ENCODE data around the gene OR10AD1. TPM values are rescaled to one million over a fixed set of nuclear protein-coding genes. Genes with fewer than 3 reads are reported as not detected.

The OR10AD1 gene
- polyA plus RNA-seq, 1 donor (not counting 4 experiments of a cell fraction or from before 2014, with no cell fraction given) = not detected

GRCh38 chr12:48202766-48203165 is 326 bp downstream of the OR10AD1 start:
- Histone ChIP-seq H3K79me2 (ENCODE audit: control insufficient read depth, insufficient read depth, low read length) (no peaks in the 10 kb centered on the region), H3K4me2 (ENCODE audit: control insufficient read depth, extremely low read depth, insufficient read depth, low read depth, low read length) (no peak overlapping the region), H3K4me1 (ENCODE audit: control insufficient read depth, extremely low read depth, insufficient read depth, low read length) (no peaks in the 10 kb centered on the region), H3K9me3 (ENCODE audit: control insufficient read depth, low read depth, low read length) (no peaks in the 10 kb centered on the region), H3K27ac (ENCODE audit: control insufficient read depth, insufficient read depth, low read length) (no peak overlapping the region), H3K4me3 (ENCODE audit: control insufficient read depth in 2 of 3, extremely low read depth in 1 of 3, insufficient read depth in 2 of 3, low read depth in 1 of 3, low read length in 3 of 3) (no peak overlapping the region), H3K9ac (ENCODE audit: control insufficient read depth, extremely low read depth, insufficient read depth, low read length) (no peak overlapping the region), H2AFZ (ENCODE audit: control insufficient read depth, low read length) (no peak overlapping the region), H4K20me1 (ENCODE audit: control insufficient read depth, extremely low read depth, insufficient read depth, low read length) (no peaks in the 10 kb centered on the region), H3K9me1 (ENCODE audit: control insufficient read depth, extremely low read depth, insufficient read depth, low read length) (no peaks in the 10 kb centered on the region), H3K36me3 (ENCODE audit: control insufficient read depth in 2 of 2, extremely low read depth in 1 of 2, insufficient read depth in 2 of 2, low read length in 2 of 2) (no peaks in the 10 kb centered on the region), H3K27me3 (ENCODE audit: control insufficient read depth, extremely low read depth, insufficient read depth, low read length) (no peaks in the 10 kb centered on the region)
- TF ChIP-seq CTCF (optimal IDR thresholded peaks at IDR 0.05 in 1 of 3, IDR thresholded peaks at IDR 0.05 in 1 of 3, conservative IDR thresholded peaks at IDR 0.05 in 1 of 3; ENCODE audit: extremely low read depth in 1 of 3, insufficient read depth in 2 of 3, low read length in 3 of 3) (no peak), EZH2 (IDR thresholded peaks at IDR 0.05; ENCODE audit: low read length) (no peak)
- no peak for DNase-seq (ENCODE audit: low read depth, low spot score)
- dilution Hi-C loops (cut with MboI; ENCODE audit: extremely low pct_ligation_motif_present, low sequenced_read_pairs) = no loop called here
- no peak for FAIRE-seq

GRCh38 chr12:48201516-48201915 is 1.6 kb downstream of the OR10AD1 start:
- dilution Hi-C loops (cut with MboI; ENCODE audit: extremely low pct_ligation_motif_present, low sequenced_read_pairs) = no loop called here
- no peak for TF ChIP-seq CTCF (optimal IDR thresholded peaks at IDR 0.05 in 1 of 3, IDR thresholded peaks at IDR 0.05 in 1 of 3, conservative IDR thresholded peaks at IDR 0.05 in 1 of 3; ENCODE audit: extremely low read depth in 1 of 3, insufficient read depth in 2 of 3, low read length in 3 of 3)
- no peak for TF ChIP-seq EZH2 (IDR thresholded peaks at IDR 0.05; ENCODE audit: low read length)
- DNase-seq (ENCODE audit: low read depth, low spot score) (no peak), FAIRE-seq (no peak)
- no peak overlapping the region for H3K9ac ChIP-seq (ENCODE audit: control insufficient read depth, extremely low read depth, insufficient read depth, low read length)
- H3K9me3 ChIP-seq (ENCODE audit: control insufficient read depth, low read depth, low read length) = no peaks in the 10 kb centered on the region
- no peak overlapping the region for H3K4me2 ChIP-seq (ENCODE audit: control insufficient read depth, extremely low read depth, insufficient read depth, low read depth, low read length)
- H4K20me1 ChIP-seq (ENCODE audit: control insufficient read depth, extremely low read depth, insufficient read depth, low read length) = no peaks in the 10 kb centered on the region
- no peaks in the 10 kb centered on the region for H3K79me2 ChIP-seq (ENCODE audit: control insufficient read depth, insufficient read depth, low read length)
- H3K4me1 ChIP-seq (ENCODE audit: control insufficient read depth, extremely low read depth, insufficient read depth, low read length) = no peaks in the 10 kb centered on the region
- H3K9me1 ChIP-seq (ENCODE audit: control insufficient read depth, extremely low read depth, insufficient read depth, low read length) = no peaks in the 10 kb centered on the region
- H3K27ac ChIP-seq (ENCODE audit: control insufficient read depth, insufficient read depth, low read length) = no peak overlapping the region
- no peak overlapping the region for H2AFZ ChIP-seq (ENCODE audit: control insufficient read depth, low read length)
- H3K36me3 ChIP-seq (ENCODE audit: control insufficient read depth in 2 of 2, extremely low read depth in 1 of 2, insufficient read depth in 2 of 2, low read length in 2 of 2) = no peaks in the 10 kb centered on the region
- no peaks in the 10 kb centered on the region for H3K27me3 ChIP-seq (ENCODE audit: control insufficient read depth, extremely low read depth, insufficient read depth, low read length)
- H3K4me3 ChIP-seq (ENCODE audit: control insufficient read depth in 2 of 3, extremely low read depth in 1 of 3, insufficient read depth in 2 of 3, low read depth in 1 of 3, low read length in 3 of 3) = no peak overlapping the region

Data from keratinocyte (primary cell).